AG09309 (cell line): ENCODE data around the gene PDXDC1.
"Not testable (repeated sequence)": the region's sequence is repeated elsewhere in the genome, so short reads cannot be mapped to it uniquely, and the experiment has no call there.

ENCODE experiments used
- DNase-seq: peaks from one replicate; pipeline ENCODE4 v3.0.0-alpha.2; 2010; ENCODE audit warnings: low read depth
- H3K4me3 ChIP-seq: 2 replicates; pipeline ENCODE4 v1.5.1; 2011; ENCODE audit warnings: mild to moderate bottlenecking, low read depth, low read length, moderate library complexity; ENCODE audit not compliant: control insufficient read depth
- TF ChIP-seq, protein P1 (sequence below): IDR thresholded peaks from 2 replicates; pipeline ENCODE4 v1.5.1; 2011; ENCODE audit warnings: mild to moderate bottlenecking, low read depth, low read length, inconsistent platforms; ENCODE audit not compliant: insufficient read depth, control insufficient read depth; ENCODE audit errors: missing control alignments

Gene PDXDC1

DNA sequence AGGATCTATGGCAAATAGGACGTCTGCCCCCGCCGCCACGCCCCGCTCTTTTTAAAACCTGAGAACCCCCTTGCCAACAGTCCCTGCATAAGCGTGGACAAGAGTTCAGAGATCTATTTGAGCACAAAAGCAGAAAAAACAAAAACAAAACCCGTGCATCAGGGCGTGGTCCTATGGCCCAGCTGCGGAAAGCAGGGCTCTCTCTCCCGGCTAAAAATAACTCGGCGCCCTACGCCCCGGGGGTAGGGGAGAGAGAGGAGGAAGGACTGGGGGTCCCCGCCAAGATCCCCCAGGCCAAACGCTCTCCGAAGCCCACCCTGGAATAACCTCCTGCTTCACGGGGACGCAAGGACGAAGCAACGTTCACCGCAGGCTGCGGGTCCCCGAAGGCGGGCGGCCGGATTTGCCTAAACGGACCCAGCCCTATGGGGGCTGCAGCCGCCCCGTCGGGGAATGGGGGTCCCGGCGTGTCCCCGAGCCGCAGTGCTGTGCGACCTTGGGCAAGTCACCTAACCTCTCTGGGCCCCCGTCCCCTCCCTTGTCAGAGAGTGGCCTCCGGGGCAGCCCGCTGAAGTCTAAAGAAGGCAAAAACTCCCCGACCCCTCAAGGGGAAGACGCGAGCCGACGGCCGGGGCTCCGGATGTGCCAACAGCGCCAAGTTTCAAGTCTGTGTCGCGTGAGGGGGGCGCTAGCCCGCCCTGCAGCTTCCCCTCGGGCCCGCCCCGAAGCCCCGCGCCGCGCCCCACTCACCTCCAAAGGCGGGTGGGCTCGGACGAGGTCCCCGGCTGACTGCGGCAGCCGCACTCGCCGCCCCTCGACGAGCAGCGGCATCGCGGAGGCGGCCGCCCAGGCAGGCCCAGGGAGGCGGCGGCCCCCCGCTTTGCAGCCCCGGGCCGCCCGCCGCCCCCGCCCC, 80.6 kb downstream of the PDXDC1 start:
- no peak for DNase-seq
- H3K4me3 ChIP-seq = peak overlapping the region; percentile 92
- TF ChIP-seq, protein P1, sequence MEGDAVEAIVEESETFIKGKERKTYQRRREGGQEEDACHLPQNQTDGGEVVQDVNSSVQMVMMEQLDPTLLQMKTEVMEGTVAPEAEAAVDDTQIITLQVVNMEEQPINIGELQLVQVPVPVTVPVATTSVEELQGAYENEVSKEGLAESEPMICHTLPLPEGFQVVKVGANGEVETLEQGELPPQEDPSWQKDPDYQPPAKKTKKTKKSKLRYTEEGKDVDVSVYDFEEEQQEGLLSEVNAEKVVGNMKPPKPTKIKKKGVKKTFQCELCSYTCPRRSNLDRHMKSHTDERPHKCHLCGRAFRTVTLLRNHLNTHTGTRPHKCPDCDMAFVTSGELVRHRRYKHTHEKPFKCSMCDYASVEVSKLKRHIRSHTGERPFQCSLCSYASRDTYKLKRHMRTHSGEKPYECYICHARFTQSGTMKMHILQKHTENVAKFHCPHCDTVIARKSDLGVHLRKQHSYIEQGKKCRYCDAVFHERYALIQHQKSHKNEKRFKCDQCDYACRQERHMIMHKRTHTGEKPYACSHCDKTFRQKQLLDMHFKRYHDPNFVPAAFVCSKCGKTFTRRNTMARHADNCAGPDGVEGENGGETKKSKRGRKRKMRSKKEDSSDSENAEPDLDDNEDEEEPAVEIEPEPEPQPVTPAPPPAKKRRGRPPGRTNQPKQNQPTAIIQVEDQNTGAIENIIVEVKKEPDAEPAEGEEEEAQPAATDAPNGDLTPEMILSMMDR = no peak

DNA sequence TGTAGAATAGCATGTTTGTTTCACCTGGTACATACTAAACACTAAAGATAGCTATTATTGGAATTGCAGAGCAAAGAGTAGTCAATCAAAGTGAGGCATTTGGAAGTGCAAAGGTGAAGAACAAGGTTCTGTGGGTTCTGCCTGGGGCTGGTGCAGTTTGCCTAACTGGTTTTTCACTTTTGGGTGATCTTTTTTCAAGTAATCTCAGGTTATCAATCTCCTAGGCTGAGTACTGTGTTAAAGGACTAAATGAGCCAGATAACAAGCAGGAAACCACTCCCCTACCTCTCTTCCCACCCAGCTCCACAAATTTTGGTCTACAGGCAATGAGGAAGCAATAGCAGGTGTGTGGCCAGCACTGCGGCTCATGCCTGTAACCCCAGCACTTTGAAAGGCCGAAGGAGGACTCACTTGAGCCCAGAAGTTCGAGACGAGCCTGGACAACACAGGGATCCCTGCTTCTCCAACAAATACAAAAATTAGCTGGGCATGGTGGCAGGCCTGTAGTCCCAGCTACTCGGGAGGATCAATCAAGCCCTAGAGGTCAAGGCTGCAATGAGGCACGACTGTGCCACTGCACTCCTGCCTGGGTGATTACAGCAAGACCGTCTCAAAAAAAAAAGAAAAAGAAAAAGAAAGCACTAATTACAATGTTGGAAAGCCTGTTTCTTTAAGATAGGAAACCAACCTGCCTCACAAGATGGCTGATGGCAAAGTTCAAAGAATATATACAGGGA, 83.0 kb downstream of the PDXDC1 start:
- no peak overlapping the region for H3K4me3 ChIP-seq
- TF ChIP-seq, protein P1 = no peak

DNA sequence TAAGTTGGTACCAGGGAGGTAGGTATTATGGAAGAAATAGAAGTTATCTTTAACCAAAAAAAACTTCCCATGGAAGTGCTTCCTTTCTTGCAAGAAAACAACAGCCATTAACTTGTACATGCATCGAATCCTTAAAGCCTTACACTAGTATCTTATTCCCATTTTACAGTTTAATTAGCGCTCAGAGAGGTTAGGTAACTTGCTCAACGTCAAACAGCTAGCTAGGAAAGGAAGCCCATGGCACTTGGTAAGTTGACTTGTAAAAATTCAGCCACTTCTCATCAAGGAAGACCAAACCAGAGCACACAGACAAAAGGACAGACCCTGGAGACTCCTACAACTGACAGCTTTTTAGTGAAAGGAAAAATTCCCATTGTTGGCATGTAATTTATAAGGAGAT, 84.5 kb downstream of the PDXDC1 start:
- TF ChIP-seq, protein P1 = no peak
- H3K4me3 ChIP-seq = no peak overlapping the region
- DNase-seq = no peak

More for the DNA sequence above, 83.0 kb downstream of the PDXDC1 start:
- no peak for DNase-seq

DNA sequence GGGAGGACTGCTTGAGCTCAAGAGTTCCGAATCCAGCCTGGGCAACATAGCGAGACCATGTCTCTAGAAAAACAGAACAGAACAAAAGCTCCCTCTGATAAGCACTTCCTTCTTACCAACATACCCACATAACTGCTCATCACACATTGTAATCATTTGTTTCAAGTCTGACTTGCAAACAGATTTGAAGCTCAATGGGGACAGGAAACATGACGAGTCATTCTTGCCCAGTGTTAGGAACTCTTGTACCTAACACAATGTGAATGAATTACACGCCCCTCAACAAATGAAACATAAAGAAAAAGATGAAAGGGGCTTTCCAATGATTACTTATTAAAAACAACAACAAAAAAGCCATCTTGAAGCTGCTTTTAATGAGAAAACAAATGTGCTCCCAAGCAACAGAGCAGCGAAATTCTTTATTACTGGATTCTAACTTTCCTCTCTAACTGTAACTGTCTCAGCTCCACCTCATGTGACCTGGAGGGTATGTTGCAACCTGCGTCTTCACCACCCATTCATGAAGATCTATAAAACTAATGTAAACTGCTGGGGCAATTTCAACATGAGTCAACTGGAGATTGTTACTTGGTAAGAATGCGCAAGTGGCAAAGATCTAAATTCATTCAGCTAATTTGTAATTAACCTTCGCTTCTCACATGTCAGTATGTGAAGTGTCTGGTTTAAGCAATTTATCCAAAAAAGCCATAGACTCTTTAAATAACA, 87.4 kb downstream of the PDXDC1 start:
- not testable (repeated sequence) for DNase-seq, H3K4me3 ChIP-seq

DNA sequence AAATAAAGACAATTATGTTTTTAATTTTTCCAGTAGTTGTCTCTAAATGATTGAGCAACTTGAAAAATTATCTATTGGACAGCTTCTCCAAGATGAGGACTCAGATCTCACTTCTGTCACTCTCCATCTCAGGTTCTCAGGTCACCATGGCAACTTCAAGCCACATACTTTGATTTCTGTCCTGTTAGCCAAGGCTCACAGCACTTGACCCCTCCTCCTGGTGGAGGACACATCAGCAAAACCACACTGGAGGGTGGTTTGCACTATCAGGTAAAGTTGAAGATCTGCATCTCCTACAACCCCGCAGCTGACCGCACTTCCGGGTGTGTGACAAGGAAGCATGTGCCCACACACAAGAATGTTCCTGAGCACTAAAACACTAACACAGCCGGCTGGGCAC, 91.1 kb downstream of the PDXDC1 start:
- H3K4me3 ChIP-seq, DNase-seq: not testable (repeated sequence)

DNA sequence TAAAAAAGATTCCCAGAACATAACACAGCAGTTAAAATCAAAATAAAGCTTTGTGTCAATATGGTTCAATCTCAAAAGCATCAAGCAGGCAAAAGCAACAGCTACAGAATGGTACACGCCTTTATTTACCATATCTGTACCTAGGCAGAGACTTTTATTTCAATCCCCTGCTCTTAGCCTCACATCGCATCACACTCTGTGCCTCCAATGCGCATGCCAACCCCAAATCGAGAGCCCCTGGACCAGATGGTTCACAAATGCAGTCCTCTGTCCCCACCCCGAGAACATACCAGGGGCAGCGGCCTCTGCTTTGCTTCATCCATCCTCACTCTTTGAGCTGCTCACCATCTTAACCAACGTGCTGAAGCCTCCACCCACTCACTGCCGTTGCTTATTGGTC, 91.9 kb downstream of the PDXDC1 start:
- not testable (repeated sequence) for DNase-seq, H3K4me3 ChIP-seq

DNA sequence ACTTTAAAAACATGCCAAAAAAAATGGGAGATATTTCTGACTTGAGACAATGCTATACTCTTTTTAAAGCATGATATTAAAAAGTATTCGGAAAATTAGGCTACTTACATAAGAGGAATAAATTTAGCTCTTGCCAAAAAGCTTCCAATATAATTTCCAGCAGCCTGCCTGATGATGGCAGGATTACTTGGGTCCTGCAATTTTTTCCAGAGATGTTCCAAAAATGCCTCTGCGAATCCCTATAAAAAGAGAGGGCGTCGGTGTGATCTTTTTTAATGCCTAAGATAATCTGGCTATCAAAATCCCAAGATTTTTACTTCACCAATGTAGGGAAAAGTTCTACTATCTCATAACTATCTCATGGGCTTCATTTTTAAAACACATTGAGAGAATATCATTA, 96.2 kb downstream of the PDXDC1 start:
- not testable (repeated sequence) for DNase-seq, H3K4me3 ChIP-seq

DNA sequence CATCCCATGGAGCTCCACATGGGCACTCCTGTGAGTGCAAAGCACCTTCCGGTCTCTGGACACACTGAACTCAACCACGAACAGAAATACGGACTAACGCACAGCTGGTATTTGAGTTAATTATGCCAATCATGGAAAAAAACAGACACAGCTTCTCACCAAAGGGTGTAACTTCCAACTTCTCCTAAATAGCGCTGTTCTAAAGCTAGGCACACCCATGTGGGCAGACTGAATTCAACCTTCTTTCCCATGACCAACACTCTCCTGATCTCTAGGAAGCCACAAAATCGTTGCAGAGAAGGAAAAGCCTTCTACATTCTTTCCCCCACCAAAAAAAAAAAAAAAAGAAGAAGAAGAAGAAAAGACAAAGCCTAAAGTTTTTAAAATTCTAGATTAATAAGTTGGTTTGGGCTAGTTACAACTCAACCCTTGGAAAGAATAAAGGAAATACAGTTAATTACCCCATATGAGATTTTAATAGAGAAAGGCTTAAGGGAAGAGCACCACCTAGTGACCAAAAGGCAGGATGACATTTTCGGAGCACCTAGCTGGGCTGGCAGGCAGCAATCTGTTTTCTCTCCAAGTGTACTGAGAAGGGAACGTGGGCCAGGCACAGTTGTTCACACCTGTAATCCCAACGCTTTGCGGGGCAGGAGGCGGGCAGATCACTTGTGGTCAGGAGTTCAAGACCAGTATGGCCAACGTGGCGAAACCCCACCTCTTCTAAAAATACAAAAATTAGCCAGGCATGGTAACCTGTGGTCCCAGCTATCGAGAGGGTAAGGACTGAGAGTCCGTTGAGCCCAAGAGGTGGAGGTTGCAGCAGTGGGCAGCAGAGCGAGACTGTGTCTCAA, 97.3 kb downstream of the PDXDC1 start:
- not testable (repeated sequence) for H3K4me3 ChIP-seq, DNase-seq
- TF ChIP-seq, protein P1 = peak; percentile 16
